Measurements from ENCODE around the gene IGF1R. TPM values are rescaled to one million over a fixed set of nuclear protein-coding genes. Genes with fewer than 3 reads are reported as not detected.

The IGF1R gene
- total RNA-seq, 1 experiment from 2014 or later = 0.56 TPM

- no peaks in the 10 kb centered on the region for H3K9me3 ChIP-seq (ENCODE audit: low read length)
- H3K79me2 ChIP-seq (ENCODE audit: low read length) = no peaks in the 10 kb centered on the region
- no peaks in the 10 kb centered on the region for H3K27me3 ChIP-seq (ENCODE audit: low read length)
- H3K9me2 ChIP-seq (replicated peaks; ENCODE audit: insufficient read depth, low read length) = no peaks in the 10 kb centered on the region
- DNase-seq = no peak
- H3K4me3 ChIP-seq (ENCODE audit: low read length) = no peak overlapping the region
- H3K9ac ChIP-seq (ENCODE audit: low read length) = no peak overlapping the region
- H3K36me3 ChIP-seq (ENCODE audit: insufficient read depth, low read length) = no peaks in the 10 kb centered on the region
- no peak overlapping the region for H2AFZ ChIP-seq (ENCODE audit: low read length)
- no peaks in the 10 kb centered on the region for H4K20me1 ChIP-seq (ENCODE audit: insufficient read depth, low read depth, low read length)
- H3K27ac ChIP-seq (ENCODE audit: low read length) = no peak overlapping the region
- no peak overlapping the region for H3K4me2 ChIP-seq (ENCODE audit: low read depth, low read length, poor library complexity, severe bottlenecking)
- no peaks in the 10 kb centered on the region for H3K4me1 ChIP-seq (ENCODE audit: low read length)
Observed at GRCh38 chr15:98724048-98724447, 75.7 kb downstream of the IGF1R start.

DNA sequence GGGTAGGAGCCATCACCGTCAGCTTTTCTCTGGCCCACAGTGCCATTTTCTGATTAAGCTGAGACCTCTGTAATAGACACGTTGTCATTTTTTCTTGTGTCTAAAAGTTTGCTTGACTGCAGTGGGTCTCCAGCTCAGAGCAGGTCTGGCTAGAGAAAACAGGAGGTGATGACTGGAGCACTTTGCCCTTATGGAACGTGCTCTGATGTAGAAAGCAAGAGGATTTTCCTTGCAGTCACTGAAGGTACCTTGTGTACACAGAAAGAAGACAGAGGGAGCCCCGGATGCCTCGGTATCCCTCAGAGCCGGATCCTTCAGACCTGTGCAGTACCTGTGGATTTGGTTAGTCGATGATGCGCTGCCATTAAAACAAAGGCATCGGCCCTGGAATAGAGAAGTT lies 76.2 kb downstream of the IGF1R start:
- no peaks in the 10 kb centered on the region for H3K36me3 ChIP-seq (ENCODE audit: insufficient read depth, low read length)
- H4K20me1 ChIP-seq (ENCODE audit: insufficient read depth, low read depth, low read length) = no peaks in the 10 kb centered on the region
- no peaks in the 10 kb centered on the region for H3K79me2 ChIP-seq (ENCODE audit: low read length)
- H3K9me2 ChIP-seq (replicated peaks; ENCODE audit: insufficient read depth, low read length) = no peaks in the 10 kb centered on the region
- H3K27me3 ChIP-seq (ENCODE audit: low read length) = no peaks in the 10 kb centered on the region
- no peak overlapping the region for H3K9ac ChIP-seq (ENCODE audit: low read length)
- H3K27ac ChIP-seq (ENCODE audit: low read length) = no peak overlapping the region
- H2AFZ ChIP-seq (ENCODE audit: low read length) = no peak overlapping the region
- DNase-seq = no peak
- H3K9me3 ChIP-seq (ENCODE audit: low read length) = no peaks in the 10 kb centered on the region
- H3K4me2 ChIP-seq (ENCODE audit: low read depth, low read length, poor library complexity, severe bottlenecking) = no peak overlapping the region
- no peaks in the 10 kb centered on the region for H3K4me1 ChIP-seq (ENCODE audit: low read length)
- no peak overlapping the region for H3K4me3 ChIP-seq (ENCODE audit: low read length)

GRCh38 chr15:98725874-98726273 lies 77.5 kb downstream of the IGF1R start:
- Histone ChIP-seq H3K79me2 (ENCODE audit: low read length) (no peaks in the 10 kb centered on the region), H3K27ac (ENCODE audit: low read length) (no peak overlapping the region), H4K20me1 (ENCODE audit: insufficient read depth, low read depth, low read length) (no peaks in the 10 kb centered on the region), H3K9me2 (replicated peaks; ENCODE audit: insufficient read depth, low read length) (no peaks in the 10 kb centered on the region), H3K9ac (ENCODE audit: low read length) (no peak overlapping the region), H3K36me3 (ENCODE audit: insufficient read depth, low read length) (no peaks in the 10 kb centered on the region), H3K4me3 (ENCODE audit: low read length) (no peak overlapping the region), H3K9me3 (ENCODE audit: low read length) (no peaks in the 10 kb centered on the region), H3K27me3 (ENCODE audit: low read length) (no peaks in the 10 kb centered on the region), H3K4me2 (ENCODE audit: low read depth, low read length, poor library complexity, severe bottlenecking) (no peak overlapping the region), H2AFZ (ENCODE audit: low read length) (no peak overlapping the region), H3K4me1 (ENCODE audit: low read length) (no peaks in the 10 kb centered on the region)
- DNase-seq = no peak

DNA sequence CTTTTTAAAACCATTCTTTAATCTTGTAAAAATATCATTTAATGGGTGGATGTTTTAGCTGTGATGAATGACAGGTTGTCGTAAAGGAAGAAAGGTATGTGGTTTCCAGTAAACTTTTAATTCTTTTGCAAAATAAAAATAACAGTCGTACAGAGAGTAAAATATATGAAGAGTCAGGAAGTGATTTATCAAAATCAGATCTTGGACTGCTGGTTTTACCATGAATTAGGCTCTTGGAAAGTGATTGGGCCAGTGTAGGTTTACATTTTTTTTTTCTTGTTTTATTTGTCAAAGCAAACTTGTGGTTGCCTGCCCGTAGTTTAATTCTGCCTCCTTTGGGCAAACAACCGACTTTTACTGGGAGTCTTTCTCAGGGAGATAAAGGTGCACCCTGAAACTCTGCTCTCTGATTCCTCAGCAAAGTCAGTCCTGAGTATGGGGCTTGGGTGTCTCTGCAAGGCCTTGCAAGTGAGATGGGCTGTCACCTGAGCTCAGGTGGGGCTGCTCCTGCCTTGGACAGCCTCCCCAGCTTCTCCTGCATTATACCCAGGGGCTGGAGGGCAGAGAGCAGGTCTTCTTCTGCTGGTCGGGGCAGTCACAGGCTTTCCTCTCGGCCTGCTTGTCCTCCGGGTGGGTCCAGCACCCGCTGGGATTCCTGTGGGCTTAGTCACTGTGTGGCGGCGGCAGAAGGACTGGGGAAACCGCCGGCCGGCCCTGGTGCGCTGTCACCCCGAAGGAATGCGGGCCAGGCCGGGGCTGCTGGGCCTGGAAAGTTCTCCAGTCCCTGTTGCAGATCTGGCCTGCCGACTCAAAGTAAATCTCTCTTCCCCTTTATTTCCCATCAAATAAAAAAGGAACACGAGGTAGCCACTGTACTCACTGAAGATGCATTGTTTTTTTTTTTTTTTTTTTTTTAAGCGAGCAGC lies 79.0 kb downstream of the IGF1R start:
- Histone ChIP-seq H4K20me1 (ENCODE audit: insufficient read depth, low read depth, low read length) (no peaks in the 10 kb centered on the region), H3K27ac (ENCODE audit: low read length) (no peak overlapping the region), H3K9me3 (ENCODE audit: low read length) (no peaks in the 10 kb centered on the region), H3K4me3 (ENCODE audit: low read length) (no peak overlapping the region), H3K79me2 (ENCODE audit: low read length) (no peaks in the 10 kb centered on the region), H2AFZ (ENCODE audit: low read length) (no peak overlapping the region), H3K27me3 (ENCODE audit: low read length) (no peaks in the 10 kb centered on the region), H3K9ac (ENCODE audit: low read length) (no peak overlapping the region), H3K9me2 (replicated peaks; ENCODE audit: insufficient read depth, low read length) (no peaks in the 10 kb centered on the region), H3K4me1 (ENCODE audit: low read length) (no peaks in the 10 kb centered on the region), H3K36me3 (ENCODE audit: insufficient read depth, low read length) (no peaks in the 10 kb centered on the region), H3K4me2 (ENCODE audit: low read depth, low read length, poor library complexity, severe bottlenecking) (no peak overlapping the region)
- DNase-seq = no peak

DNA sequence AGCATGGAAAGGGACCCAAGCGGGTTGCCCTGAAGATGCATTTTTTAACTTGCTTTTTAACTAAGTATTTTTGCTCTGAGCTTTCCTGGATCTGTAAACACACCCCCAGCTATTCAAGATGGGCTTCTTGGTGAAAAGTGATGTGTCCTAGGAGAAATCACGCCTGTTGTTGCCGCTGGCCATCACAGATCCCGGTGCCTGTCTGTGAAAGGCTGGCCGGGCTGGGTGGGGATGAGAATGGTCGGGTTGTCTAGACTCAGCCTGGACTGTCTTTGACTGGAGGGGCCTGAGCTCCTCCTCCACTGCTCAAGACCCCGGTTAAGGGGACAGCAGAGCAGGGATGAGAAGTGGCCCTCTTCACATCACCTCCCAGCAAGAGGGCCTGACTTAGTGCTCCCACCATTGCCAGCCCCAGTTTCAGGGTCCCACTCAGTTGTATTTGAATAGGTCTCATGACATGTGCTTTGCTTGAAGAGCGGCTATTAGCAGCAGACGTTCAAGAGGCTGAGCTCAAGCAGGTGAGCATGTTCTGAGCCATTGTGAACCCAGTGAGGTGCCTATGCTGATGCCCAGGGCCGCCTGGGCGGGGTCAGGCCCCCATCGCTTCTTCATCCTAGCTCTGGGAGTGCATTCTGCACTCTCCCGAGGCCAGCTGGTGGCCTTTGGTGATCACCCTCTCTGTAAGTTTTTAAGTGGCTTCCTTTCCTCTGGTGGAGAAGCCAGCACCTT lies 79.9 kb downstream of the IGF1R start:
- no peak overlapping the region for H3K4me3 ChIP-seq (ENCODE audit: low read length)
- H3K4me1 ChIP-seq (ENCODE audit: low read length) = no peaks in the 10 kb centered on the region
- no peak overlapping the region for H3K27ac ChIP-seq (ENCODE audit: low read length)
- no peaks in the 10 kb centered on the region for H3K9me3 ChIP-seq (ENCODE audit: low read length)
- no peaks in the 10 kb centered on the region for H3K9me2 ChIP-seq (replicated peaks; ENCODE audit: insufficient read depth, low read length)
- H4K20me1 ChIP-seq (ENCODE audit: insufficient read depth, low read depth, low read length) = no peaks in the 10 kb centered on the region
- H3K79me2 ChIP-seq (ENCODE audit: low read length) = no peaks in the 10 kb centered on the region
- no peak for DNase-seq
- H3K27me3 ChIP-seq (ENCODE audit: low read length) = no peaks in the 10 kb centered on the region
- H3K4me2 ChIP-seq (ENCODE audit: low read depth, low read length, poor library complexity, severe bottlenecking) = no peak overlapping the region
- H3K36me3 ChIP-seq (ENCODE audit: insufficient read depth, low read length) = no peaks in the 10 kb centered on the region
- no peak overlapping the region for H2AFZ ChIP-seq (ENCODE audit: low read length)
- H3K9ac ChIP-seq (ENCODE audit: low read length) = no peak overlapping the region

DNA sequence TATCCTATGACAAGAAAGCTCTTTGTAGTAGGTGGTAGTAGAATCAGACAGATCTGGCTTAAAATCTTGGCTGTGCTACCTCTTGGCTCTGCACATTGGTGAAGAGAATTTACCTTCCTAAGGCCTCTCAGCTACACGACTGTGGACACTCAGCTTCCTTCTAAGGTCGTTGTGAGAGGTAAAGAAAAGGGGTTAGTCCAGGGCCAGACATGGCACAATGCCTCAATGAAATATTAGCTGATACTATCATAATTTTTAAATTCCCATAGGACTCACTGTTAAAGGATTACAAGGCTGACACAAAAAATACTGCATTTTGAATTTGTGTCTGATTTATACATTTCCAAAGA lies 80.4 kb downstream of the IGF1R start:
- no peaks in the 10 kb centered on the region for H4K20me1 ChIP-seq (ENCODE audit: insufficient read depth, low read depth, low read length)
- no peaks in the 10 kb centered on the region for H3K27me3 ChIP-seq (ENCODE audit: low read length)
- no peak overlapping the region for H2AFZ ChIP-seq (ENCODE audit: low read length)
- no peaks in the 10 kb centered on the region for H3K79me2 ChIP-seq (ENCODE audit: low read length)
- no peaks in the 10 kb centered on the region for H3K36me3 ChIP-seq (ENCODE audit: insufficient read depth, low read length)
- H3K9me2 ChIP-seq (replicated peaks; ENCODE audit: insufficient read depth, low read length) = no peaks in the 10 kb centered on the region
- H3K4me1 ChIP-seq (ENCODE audit: low read length) = no peaks in the 10 kb centered on the region
- H3K9ac ChIP-seq (ENCODE audit: low read length) = no peak overlapping the region
- no peak for DNase-seq
- no peak overlapping the region for H3K4me2 ChIP-seq (ENCODE audit: low read depth, low read length, poor library complexity, severe bottlenecking)
- H3K27ac ChIP-seq (ENCODE audit: low read length) = no peak overlapping the region
- no peak overlapping the region for H3K4me3 ChIP-seq (ENCODE audit: low read length)
- H3K9me3 ChIP-seq (ENCODE audit: low read length) = no peaks in the 10 kb centered on the region

GRCh38 chr15:98729446-98730042 lies 81.2 kb downstream of the IGF1R start:
- H3K9me2 ChIP-seq (replicated peaks; ENCODE audit: insufficient read depth, low read length) = no peaks in the 10 kb centered on the region
- no peaks in the 10 kb centered on the region for H3K4me1 ChIP-seq (ENCODE audit: low read length)
- no peaks in the 10 kb centered on the region for H3K36me3 ChIP-seq (ENCODE audit: insufficient read depth, low read length)
- no peak overlapping the region for H3K4me3 ChIP-seq (ENCODE audit: low read length)
- H2AFZ ChIP-seq (ENCODE audit: low read length) = no peak overlapping the region
- DNase-seq = no peak
- no peaks in the 10 kb centered on the region for H3K27me3 ChIP-seq (ENCODE audit: low read length)
- H3K4me2 ChIP-seq (ENCODE audit: low read depth, low read length, poor library complexity, severe bottlenecking) = no peak overlapping the region
- H3K79me2 ChIP-seq (ENCODE audit: low read length) = no peaks in the 10 kb centered on the region
- H3K9ac ChIP-seq (ENCODE audit: low read length) = no peak overlapping the region
- no peaks in the 10 kb centered on the region for H3K9me3 ChIP-seq (ENCODE audit: low read length)
- no peaks in the 10 kb centered on the region for H4K20me1 ChIP-seq (ENCODE audit: insufficient read depth, low read depth, low read length)
- H3K27ac ChIP-seq (ENCODE audit: low read length) = no peak overlapping the region

Data from Karpas-422 (cell line).